Mononuclear cell (primary cell): Measurements from ENCODE around the gene LGR4. TPM values are rescaled to one million over a fixed set of nuclear protein-coding genes. Genes with fewer than 3 reads are reported as not detected.

Source experiments
- H3K27me3 ChIP-seq: 2 replicates; pipeline ENCODE4 v1.6.0; 2011; ENCODE audit warnings: low read length, control low read depth; ENCODE audit not compliant: insufficient read depth
- H3K4me1 ChIP-seq: 2 replicates; pipeline ENCODE4 v1.5.1; 2011; ENCODE audit warnings: mild to moderate bottlenecking, low read length, control low read depth; ENCODE audit not compliant: insufficient read depth
- H3K4me3 ChIP-seq: 2 replicates; pipeline ENCODE4 v1.5.1; 2011; ENCODE audit warnings: mild to moderate bottlenecking, low read length, moderate library complexity
- H3K9me3 ChIP-seq: 2 replicates; pipeline ENCODE4 v1.5.1; 2011; ENCODE audit warnings: low read depth, mild to moderate bottlenecking, control low read depth, low read length
- total RNA-seq: library from RNA; depleted of rRNA; stranded (reverse); fragments of >200 nt; gene quantifications from one replicate; pipeline ENCODE4 v1.2.3, GENCODE V29; 2012

Gene LGR4
- total RNA-seq, 1 donor: 2.3 TPM

DNA sequence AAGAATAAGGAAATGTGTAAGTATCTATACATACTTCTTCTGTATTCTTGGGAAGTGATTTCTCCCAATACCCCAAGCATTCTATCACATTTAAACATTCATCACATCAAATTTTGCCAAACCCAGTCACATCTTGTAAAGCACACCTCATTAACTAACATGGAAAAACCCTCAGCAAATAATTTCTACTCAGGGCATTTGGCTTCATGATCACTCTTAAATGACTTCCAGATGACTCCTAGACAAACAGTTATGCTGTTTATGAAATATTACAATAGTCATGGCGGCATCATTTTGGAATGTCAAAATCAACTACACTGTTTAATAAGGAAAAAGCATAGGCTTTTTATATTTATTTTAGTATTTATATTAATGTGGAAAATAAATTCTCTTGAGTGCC lies 62.3 kb downstream of the LGR4 start:
- no peaks in the 10 kb centered on the region for H3K4me1 ChIP-seq
- H3K4me3 ChIP-seq: no peak overlapping the region
- no peaks in the 10 kb centered on the region for H3K27me3 ChIP-seq
- H3K9me3 ChIP-seq: no peaks in the 10 kb centered on the region

- H3K27me3 ChIP-seq: no peaks in the 10 kb centered on the region
- no peak overlapping the region for H3K4me3 ChIP-seq
- H3K4me1 ChIP-seq: no peaks in the 10 kb centered on the region
- no peaks in the 10 kb centered on the region for H3K9me3 ChIP-seq
Measured at GRCh38 chr11:27409742-27410141, 62.8 kb downstream of the LGR4 start.

- H3K4me3 ChIP-seq: no peak overlapping the region
- no peaks in the 10 kb centered on the region for H3K9me3 ChIP-seq
- H3K27me3 ChIP-seq: no peaks in the 10 kb centered on the region
- no peaks in the 10 kb centered on the region for H3K4me1 ChIP-seq
Measured at GRCh38 chr11:27409049-27409448, 63.5 kb downstream of the LGR4 start.

- no peaks in the 10 kb centered on the region for H3K4me1 ChIP-seq
- no peak overlapping the region for H3K4me3 ChIP-seq
- no peaks in the 10 kb centered on the region for H3K27me3 ChIP-seq
- H3K9me3 ChIP-seq: no peaks in the 10 kb centered on the region
Measured at GRCh38 chr11:27408246-27408800, 64.3 kb downstream of the LGR4 start.

DNA sequence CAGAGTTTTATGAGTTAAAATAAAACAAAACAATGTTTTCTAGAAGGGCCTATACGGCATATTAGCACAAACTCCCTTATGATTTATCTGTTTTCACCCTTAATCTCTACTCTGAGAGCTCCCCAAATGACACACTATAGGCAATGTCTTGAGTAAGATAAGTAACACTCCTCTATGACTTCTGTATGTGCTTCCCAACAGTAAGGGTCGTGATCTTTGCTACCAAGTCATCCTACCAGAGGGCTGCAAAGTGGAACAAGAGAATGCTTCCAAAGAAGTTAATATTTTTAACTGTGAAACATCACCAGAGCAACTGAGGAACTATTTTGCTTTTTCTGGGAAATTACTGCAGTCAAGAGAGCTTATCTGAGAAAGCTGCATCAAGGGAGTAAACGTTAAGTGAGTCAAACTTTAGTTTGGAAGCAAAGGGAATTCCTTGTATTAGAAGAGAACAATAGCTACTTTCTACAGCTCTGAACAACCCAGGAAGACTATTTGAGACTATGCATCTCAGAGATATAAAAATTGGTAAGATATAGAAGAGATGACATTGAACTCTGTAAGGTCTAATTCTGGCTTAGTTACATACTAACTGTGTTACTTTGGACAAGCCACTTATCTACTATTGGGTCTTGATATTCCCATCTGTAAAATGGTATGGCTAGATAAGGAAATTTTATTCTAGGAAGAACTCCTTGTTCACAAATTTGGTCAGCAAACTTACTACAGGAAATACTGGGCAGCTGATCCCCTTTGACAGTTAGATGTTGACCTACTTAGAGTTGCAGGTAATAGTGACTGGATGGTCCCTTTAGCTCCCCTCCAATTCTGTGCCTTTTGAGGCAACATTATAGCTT lies 65.9 kb downstream of the LGR4 start:
- H3K4me3 ChIP-seq: no peak overlapping the region
- no peaks in the 10 kb centered on the region for H3K4me1 ChIP-seq
- H3K9me3 ChIP-seq: no peaks in the 10 kb centered on the region

GRCh38 chr11:27405134-27405533 lies 67.5 kb downstream of the LGR4 start:
- Histone ChIP-seq H3K4me1 (no peaks in the 10 kb centered on the region), H3K9me3 (no peaks in the 10 kb centered on the region), H3K4me3 (no peak overlapping the region), H3K27me3 (no peaks in the 10 kb centered on the region)

More for the DNA sequence above, 65.9 kb downstream of the LGR4 start:
- no peaks in the 10 kb centered on the region for H3K27me3 ChIP-seq

GRCh38 chr11:27404427-27404826 lies 68.2 kb downstream of the LGR4 start:
- H3K9me3 ChIP-seq: no peaks in the 10 kb centered on the region
- H3K4me1 ChIP-seq: no peaks in the 10 kb centered on the region
- no peak overlapping the region for H3K4me3 ChIP-seq
- no peaks in the 10 kb centered on the region for H3K27me3 ChIP-seq

GRCh38 chr11:27403195-27403594 lies 69.4 kb downstream of the LGR4 start:
- H3K9me3 ChIP-seq: no peaks in the 10 kb centered on the region
- H3K4me1 ChIP-seq: no peaks in the 10 kb centered on the region
- H3K4me3 ChIP-seq: no peak overlapping the region
- H3K27me3 ChIP-seq: no peaks in the 10 kb centered on the region

DNA sequence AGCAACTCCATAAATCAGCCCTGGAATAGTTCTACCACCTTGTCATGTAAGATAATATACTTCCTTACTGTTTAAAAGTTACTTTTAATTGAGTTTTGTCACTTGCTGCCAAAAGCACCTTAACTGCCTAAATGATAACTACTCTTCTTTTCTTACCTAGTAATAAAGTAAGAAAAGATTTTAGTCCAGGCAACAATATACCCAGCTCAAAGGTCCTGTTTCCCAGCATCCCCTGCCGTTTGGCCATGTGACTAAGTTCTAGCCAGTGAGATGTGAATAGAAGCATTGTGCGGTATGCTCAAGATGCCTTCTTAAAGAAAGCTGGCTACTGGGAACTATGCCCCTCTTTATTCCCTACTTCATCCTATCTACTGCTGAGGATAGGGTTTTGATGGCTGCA lies 70.1 kb downstream of the LGR4 start:
- Histone ChIP-seq H3K27me3 (no peaks in the 10 kb centered on the region), H3K4me3 (no peak overlapping the region), H3K9me3 (no peaks in the 10 kb centered on the region), H3K4me1 (no peaks in the 10 kb centered on the region)

- Histone ChIP-seq H3K27me3 (no peaks in the 10 kb centered on the region), H3K4me3 (no peak overlapping the region), H3K9me3 (no peaks in the 10 kb centered on the region), H3K4me1 (no peaks in the 10 kb centered on the region)
Measured at GRCh38 chr11:27401833-27402316, 70.7 kb downstream of the LGR4 start.

DNA sequence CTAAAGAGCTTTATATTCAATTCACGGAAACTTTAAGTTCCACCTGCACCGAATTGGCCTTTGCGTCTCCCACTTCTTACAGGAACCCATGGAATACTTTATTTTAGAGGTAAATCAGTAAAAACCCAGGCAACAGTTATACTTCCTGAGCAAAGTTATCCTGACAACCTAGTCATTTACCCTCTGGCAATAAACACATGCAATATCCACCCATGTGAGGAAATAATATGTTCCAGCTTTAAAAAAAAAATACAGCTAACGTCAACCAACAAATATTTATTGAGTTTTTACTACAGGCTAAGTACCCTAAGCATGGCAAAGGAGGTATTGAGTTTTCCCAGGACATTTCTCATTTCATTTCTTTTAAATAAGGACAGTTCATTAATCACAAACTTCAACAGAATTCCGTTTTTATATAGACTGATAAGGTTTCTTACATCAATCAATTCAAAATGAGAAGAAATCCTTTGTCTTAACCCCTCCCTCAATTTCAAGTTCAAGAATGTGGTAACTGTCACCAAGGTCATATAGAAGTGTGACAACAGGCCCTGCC lies 71.2 kb downstream of the LGR4 start:
- H3K27me3 ChIP-seq: no peaks in the 10 kb centered on the region
- H3K9me3 ChIP-seq: no peaks in the 10 kb centered on the region
- no peaks in the 10 kb centered on the region for H3K4me1 ChIP-seq
- no peak overlapping the region for H3K4me3 ChIP-seq

- no peaks in the 10 kb centered on the region for H3K4me1 ChIP-seq
- H3K9me3 ChIP-seq: no peaks in the 10 kb centered on the region
- H3K4me3 ChIP-seq: no peak overlapping the region
- H3K27me3 ChIP-seq: no peaks in the 10 kb centered on the region
Measured at GRCh38 chr11:27398400-27398770, 74.2 kb downstream of the LGR4 start.

DNA sequence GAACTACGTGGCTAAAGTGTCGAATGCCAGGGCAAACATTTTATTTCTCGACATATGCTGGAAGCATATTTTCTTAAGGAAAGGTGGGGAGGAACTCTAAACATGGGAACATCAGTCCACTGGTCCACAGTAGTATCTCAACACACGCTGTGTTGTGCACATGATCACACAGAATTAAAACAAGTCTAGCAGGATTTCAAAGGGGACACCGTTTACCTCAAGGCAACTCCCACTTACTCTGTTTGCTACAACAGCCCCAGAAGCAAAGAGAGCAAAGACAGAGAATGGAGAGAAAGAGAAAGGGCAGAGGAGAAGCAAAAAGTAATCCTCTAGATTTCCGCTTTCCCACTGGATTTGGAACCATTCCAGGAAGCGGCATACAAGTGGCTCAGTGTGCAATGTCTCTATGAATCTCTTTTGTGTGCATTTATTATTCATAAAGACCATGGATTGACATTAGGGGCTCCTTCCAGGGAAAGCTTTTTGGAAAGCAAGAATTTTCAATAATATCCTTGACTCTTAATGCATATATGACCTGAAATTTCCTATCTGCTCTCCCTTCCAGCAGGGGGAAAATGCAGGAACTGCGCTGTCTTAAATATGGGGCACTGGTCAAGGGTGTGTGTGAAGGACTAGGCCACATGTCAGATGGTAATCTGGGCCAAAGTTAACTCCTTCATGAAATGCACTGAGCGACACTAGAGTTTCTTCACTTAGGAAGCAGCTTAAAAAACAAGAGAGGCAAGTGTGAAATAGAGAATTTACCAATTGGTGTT lies 74.8 kb downstream of the LGR4 start:
- Histone ChIP-seq H3K4me1 (no peaks in the 10 kb centered on the region), H3K27me3 (no peaks in the 10 kb centered on the region), H3K4me3 (no peak overlapping the region), H3K9me3 (no peaks in the 10 kb centered on the region)

DNA sequence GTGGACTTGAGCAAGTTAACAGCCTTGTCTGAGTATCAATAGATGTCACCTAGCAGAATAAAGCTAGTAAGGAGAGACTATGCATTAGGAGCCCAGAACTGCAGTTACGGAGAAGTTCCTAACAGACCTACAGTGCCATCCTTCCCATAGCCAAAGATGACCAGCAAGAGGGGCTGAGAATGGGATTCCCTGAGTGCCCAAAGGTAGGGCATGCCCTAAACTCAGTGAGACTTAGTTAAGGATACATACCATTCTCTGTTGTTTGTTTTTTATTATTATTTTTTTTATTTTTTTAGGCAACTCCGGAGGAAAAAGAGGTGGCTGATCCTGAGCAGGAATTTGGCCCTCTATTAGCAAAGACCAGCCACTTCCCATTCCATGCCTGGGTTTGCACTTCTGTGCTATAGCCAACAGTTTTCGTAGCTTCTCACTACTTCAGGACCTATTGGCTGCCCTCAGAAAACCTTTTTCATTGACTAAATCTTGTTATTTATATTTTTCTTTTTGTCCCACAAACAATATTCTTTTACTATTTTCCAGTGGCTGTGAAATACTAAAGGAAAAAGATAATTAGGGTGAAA lies 76.2 kb downstream of the LGR4 start:
- H3K27me3 ChIP-seq: no peaks in the 10 kb centered on the region
- no peaks in the 10 kb centered on the region for H3K9me3 ChIP-seq
- no peaks in the 10 kb centered on the region for H3K4me1 ChIP-seq
- H3K4me3 ChIP-seq: no peak overlapping the region
